OCI-LY7 (cell line): ENCODE results near the gene WT1. TPM values are rescaled to one million over a fixed set of nuclear protein-coding genes. Genes with fewer than 3 reads are reported as not detected.

Experiments used
- BruUV-seq: library from RNA; stranded (reverse); fragments of 400-500 nt; replicated peaks from 2 replicates; lab custom pipeline; 2021; lab: Mats Ljungman, UMichigan
- CTCF ChIA-PET: fragments of 300-600 bp; sonication (Branson Sonifier 250); formaldehyde crosslinking; loops from one replicate; lab custom pipeline; 2022; ENCODE audit warnings: antibody characterized with exemption; ENCODE audit not compliant: unreplicated experiment; lab: Charles Lee
- POLR2A ChIA-PET: fragments of 300-600 bp; sonication (Branson Sonifier 250); formaldehyde crosslinking; loops from one replicate; lab custom pipeline; 2022; ENCODE audit warnings: antibody characterized with exemption; lab: Charles Lee
- DNase-seq: peaks from one replicate; pipeline ENCODE4 v3.0.0-alpha.2; 2015; ENCODE audit warnings: low spot score
- H2AFZ ChIP-seq: fragments of 200-600 bp; sonication (generic), shearing (Covaris generic); 2 replicates; pipeline ENCODE4 v1.6.1; 2014; ENCODE audit warnings: mild to moderate bottlenecking, antibody characterized with exemption, low read length, moderate library complexity
- H3K27ac ChIP-seq: fragments of 200-600 bp; sonication (generic); 2 replicates; pipeline ENCODE4 v1.5.1; 2014; ENCODE audit warnings: mixed run types, low read depth, mild to moderate bottlenecking, moderate library complexity, low read length, inconsistent platforms; ENCODE audit not compliant: poor library complexity, severe bottlenecking
- H3K36me3 ChIP-seq: fragments of 200-600 bp; sonication (generic); 2 replicates; pipeline ENCODE4 v1.6.1; 2014; ENCODE audit warnings: mild to moderate bottlenecking, antibody characterized with exemption, low read length, moderate library complexity, mixed read lengths; ENCODE audit not compliant: insufficient read depth
- H3K4me1 ChIP-seq: fragments of 200-600 bp; sonication (generic); 2 replicates; pipeline ENCODE4 v1.5.1; 2014; ENCODE audit warnings: mild to moderate bottlenecking, low read length; ENCODE audit not compliant: insufficient read depth, poor library complexity, severe bottlenecking
- H3K4me2 ChIP-seq: fragments of 200-600 bp; sonication (generic); 2 replicates; pipeline ENCODE4 v1.6.1; 2014; ENCODE audit warnings: mild to moderate bottlenecking, low read length
- H3K4me3 ChIP-seq: fragments of 200-600 bp; sonication (generic); 2 replicates; pipeline ENCODE4 v1.5.1; 2014; ENCODE audit warnings: mild to moderate bottlenecking, low read depth, low read length; ENCODE audit not compliant: poor library complexity, severe bottlenecking
- H3K79me2 ChIP-seq: fragments of 200-600 bp; sonication (generic); 2 replicates; pipeline ENCODE4 v1.6.1; 2016; ENCODE audit warnings: low read depth, mild to moderate bottlenecking, low read length, moderate library complexity, mixed read lengths; ENCODE audit not compliant: insufficient read depth
- H3K9me2 ChIP-seq: fragments of 200-600 bp; sonication (generic); 2 replicates; pipeline ENCODE4 v1.6.1; 2016; ENCODE audit warnings: mild to moderate bottlenecking, low read length, mixed read lengths; ENCODE audit not compliant: insufficient read depth
- H3K9me3 ChIP-seq: fragments of 200-600 bp; sonication (generic); 2 replicates; pipeline ENCODE4 v1.6.1; 2014; ENCODE audit warnings: mild to moderate bottlenecking, mixed run types, low read length, mixed read lengths
- H4K20me1 ChIP-seq: fragments of 200-600 bp; sonication (generic); 2 replicates; pipeline ENCODE4 v1.6.1; 2014; ENCODE audit warnings: mild to moderate bottlenecking, antibody characterized with exemption, low read length, moderate library complexity, mixed read lengths; ENCODE audit not compliant: insufficient read depth
- EZH2phosphoT487 ChIP-seq: fragments of 200-600 bp; sonication (generic); IDR thresholded peaks from 2 replicates; pipeline ENCODE4 v1.6.1; 2018; ENCODE audit warnings: low read depth, borderline replicate concordance, mild to moderate bottlenecking, mixed run types, antibody characterized with exemption, low read length, moderate library complexity, mixed read lengths
- intact Hi-C: fragments of 100-400 bp; cut with micrococcal nuclease; formaldehyde crosslinking; loops from one replicate; pipeline ENCODE4 v1.10.0; 2022; ENCODE audit not compliant: unreplicated experiment
- total RNA-seq, 2 experiments: library from RNA; depleted of rRNA in 1 of 2; stranded (reverse); fragments of >200 nt in 1 of 2; shearing (Covaris generic) in 1 of 2; gene quantifications; 2 replicates each; pipeline ENCODE4 v1.2.3, GENCODE V29; 2014 to 2022
- TF ChIP-seq, protein P1 (sequence below): fragments of 200-600 bp; sonication (generic); conservative IDR thresholded peaks from 2 replicates; pipeline ENCODE4 v1.5.1; 2014; ENCODE audit warnings: mild to moderate bottlenecking, antibody characterized with exemption, low read length, moderate library complexity, mixed read lengths

WT1 gene
- total RNA-seq, 2 experiments from 2014 or later, result not detected

DNA sequence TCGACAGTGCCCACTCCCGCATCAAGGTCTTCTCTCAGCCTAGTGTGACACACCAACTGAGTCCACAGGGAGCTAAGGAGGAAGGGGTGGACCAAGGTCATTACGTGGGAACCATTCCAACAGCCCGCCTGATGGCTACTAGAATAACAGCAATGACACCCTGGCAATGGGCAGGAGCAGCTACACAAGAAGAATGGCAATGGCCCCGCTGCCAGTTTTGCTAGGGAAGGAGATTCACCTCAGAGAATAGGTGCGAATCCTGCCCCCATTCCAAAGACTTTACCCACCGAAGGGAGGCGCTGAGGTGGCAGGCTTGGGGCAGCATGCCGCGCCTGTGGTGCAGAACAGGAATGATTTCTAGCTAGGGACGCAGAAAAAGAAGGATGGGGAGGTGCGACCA is 9.1 kb downstream of the WT1 start:
- Histone ChIP-seq H3K4me1 (peaks cover under 1% of the 10 kb centered on the region), H3K79me2 (no peaks in the 10 kb centered on the region), H3K4me2 (no peak overlapping the region), H3K27ac (no peak overlapping the region), H4K20me1 (no peaks in the 10 kb centered on the region), H3K9me3 (no peaks in the 10 kb centered on the region), H3K9me2 (no peaks in the 10 kb centered on the region), H3K4me3 (no peak overlapping the region), H2AFZ (no peak overlapping the region), H3K36me3 (no peaks in the 10 kb centered on the region)
- ChIA-PET POLR2A (no interaction called here), CTCF (no interaction called here)
- no peak for TF ChIP-seq EZH2phosphoT487
- TF ChIP-seq, protein P1, sequence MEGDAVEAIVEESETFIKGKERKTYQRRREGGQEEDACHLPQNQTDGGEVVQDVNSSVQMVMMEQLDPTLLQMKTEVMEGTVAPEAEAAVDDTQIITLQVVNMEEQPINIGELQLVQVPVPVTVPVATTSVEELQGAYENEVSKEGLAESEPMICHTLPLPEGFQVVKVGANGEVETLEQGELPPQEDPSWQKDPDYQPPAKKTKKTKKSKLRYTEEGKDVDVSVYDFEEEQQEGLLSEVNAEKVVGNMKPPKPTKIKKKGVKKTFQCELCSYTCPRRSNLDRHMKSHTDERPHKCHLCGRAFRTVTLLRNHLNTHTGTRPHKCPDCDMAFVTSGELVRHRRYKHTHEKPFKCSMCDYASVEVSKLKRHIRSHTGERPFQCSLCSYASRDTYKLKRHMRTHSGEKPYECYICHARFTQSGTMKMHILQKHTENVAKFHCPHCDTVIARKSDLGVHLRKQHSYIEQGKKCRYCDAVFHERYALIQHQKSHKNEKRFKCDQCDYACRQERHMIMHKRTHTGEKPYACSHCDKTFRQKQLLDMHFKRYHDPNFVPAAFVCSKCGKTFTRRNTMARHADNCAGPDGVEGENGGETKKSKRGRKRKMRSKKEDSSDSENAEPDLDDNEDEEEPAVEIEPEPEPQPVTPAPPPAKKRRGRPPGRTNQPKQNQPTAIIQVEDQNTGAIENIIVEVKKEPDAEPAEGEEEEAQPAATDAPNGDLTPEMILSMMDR, result no peak
- DNase-seq, result no peak
- intact Hi-C loops, result no loop called here
- BruUV-seq, result no TSS peak

GRCh38 chr11:32425761-32426160 is 9.6 kb downstream of the WT1 start:
- Histone ChIP-seq H3K4me3 (no peak overlapping the region), H3K27ac (no peak overlapping the region), H3K79me2 (no peaks in the 10 kb centered on the region), H3K4me2 (no peak overlapping the region), H3K4me1 (peaks cover 4% of the 10 kb centered on the region), H2AFZ (no peak overlapping the region), H4K20me1 (no peaks in the 10 kb centered on the region), H3K36me3 (no peaks in the 10 kb centered on the region), H3K9me2 (no peaks in the 10 kb centered on the region), H3K9me3 (no peaks in the 10 kb centered on the region)
- no TSS peak for BruUV-seq
- ChIA-PET POLR2A (no interaction called here), CTCF (no interaction called here)
- no peak for DNase-seq
- TF ChIP-seq, protein P1, result no peak
- no peak for TF ChIP-seq EZH2phosphoT487
- intact Hi-C loops, result no loop called here

- H3K4me1 ChIP-seq, result peaks cover 8% of the 10 kb centered on the region
- DNase-seq, result no peak
- POLR2A ChIA-PET, result interaction anchor here (0.6 to 0.9 kb wide), 2 partner anchors 19 to 185 kb away, joined by 3 to 4 read pairs; no protein-coding TSS in a partner anchor
- no TSS peak for BruUV-seq
- H3K36me3 ChIP-seq, result no peaks in the 10 kb centered on the region
- no peaks in the 10 kb centered on the region for H4K20me1 ChIP-seq
- no peaks in the 10 kb centered on the region for H3K9me2 ChIP-seq
- no peak overlapping the region for H3K27ac ChIP-seq
- intact Hi-C loops, result no loop called here
- H2AFZ ChIP-seq, result no peak overlapping the region
- H3K4me2 ChIP-seq, result no peak overlapping the region
- no peak for TF ChIP-seq EZH2phosphoT487
- TF ChIP-seq, protein P1, result no peak
- no peak overlapping the region for H3K4me3 ChIP-seq
- no peaks in the 10 kb centered on the region for H3K79me2 ChIP-seq
- no peaks in the 10 kb centered on the region for H3K9me3 ChIP-seq
- CTCF ChIA-PET, result no interaction called here
Observed at GRCh38 chr11:32422545-32422944, 12.8 kb downstream of the WT1 start.
